GM12878 (cell line): ENCODE measurements around the gene RICTOR.

Experiments
- JUNB ChIP-seq: IDR thresholded peaks from 2 replicates; pipeline ENCODE4 v1.6.1; 2016; ENCODE audit warnings: antibody characterized with exemption, mild to moderate bottlenecking
- JUND ChIP-seq: IDR thresholded peaks from 2 replicates; pipeline ENCODE4 v1.6.1; 2012; ENCODE audit warnings: low read depth, mild to moderate bottlenecking, low read length, improper control_type of control experiment, moderate library complexity
- MTA3 ChIP-seq: IDR thresholded peaks from 2 replicates; pipeline ENCODE4 v1.6.1; 2012; ENCODE audit warnings: low read length, inconsistent platforms, borderline replicate concordance
- SRF ChIP-seq, 2 experiments: IDR thresholded peaks; 2 replicates each; pipeline ENCODE4 v1.6.1; 2011; ENCODE audit warnings: low read depth in 2 of 2, low read length in 2 of 2, mild to moderate bottlenecking in 1 of 2, moderate library complexity in 1 of 2
- TF ChIP-seq, protein P1 (sequence below), 3 experiments: IDR thresholded peaks in 2 of 3; conservative IDR thresholded peaks in 1 of 3; 2 replicates each; pipeline ENCODE4 v1.5.1; 2011; ENCODE audit warnings: low read depth in 3 of 3, low read length in 3 of 3, mild to moderate bottlenecking in 3 of 3, control low read depth in 2 of 3, moderate library complexity in 2 of 3, inconsistent platforms in 1 of 3, mixed read lengths in 1 of 3; ENCODE audit not compliant: control insufficient read depth in 2 of 3, insufficient read depth in 1 of 3; ENCODE audit errors: extremely low read depth in 1 of 3

DNA sequence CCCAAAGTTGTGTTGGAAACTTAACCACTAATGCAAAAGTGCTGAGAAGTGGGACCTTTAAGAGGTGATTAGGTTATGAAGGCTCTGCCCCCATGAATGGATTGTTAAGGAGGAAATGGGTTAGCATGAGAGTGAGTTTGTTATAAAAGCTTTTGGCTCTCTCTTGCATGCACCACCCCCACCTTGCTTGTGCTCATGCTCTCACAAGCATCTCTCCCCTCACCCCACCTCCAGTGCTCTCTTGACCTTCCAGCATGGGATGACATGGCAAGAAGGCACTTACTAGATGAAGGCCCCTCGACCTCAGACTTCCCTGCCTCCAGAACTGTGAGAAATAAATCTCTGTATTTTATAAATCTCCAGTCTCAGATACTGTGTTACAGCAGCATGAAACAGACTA, 52.8 kb downstream of the RICTOR start:
- no peak for TF ChIP-seq JUNB
- no peak for TF ChIP-seq MTA3
- TF ChIP-seq, protein P1, sequence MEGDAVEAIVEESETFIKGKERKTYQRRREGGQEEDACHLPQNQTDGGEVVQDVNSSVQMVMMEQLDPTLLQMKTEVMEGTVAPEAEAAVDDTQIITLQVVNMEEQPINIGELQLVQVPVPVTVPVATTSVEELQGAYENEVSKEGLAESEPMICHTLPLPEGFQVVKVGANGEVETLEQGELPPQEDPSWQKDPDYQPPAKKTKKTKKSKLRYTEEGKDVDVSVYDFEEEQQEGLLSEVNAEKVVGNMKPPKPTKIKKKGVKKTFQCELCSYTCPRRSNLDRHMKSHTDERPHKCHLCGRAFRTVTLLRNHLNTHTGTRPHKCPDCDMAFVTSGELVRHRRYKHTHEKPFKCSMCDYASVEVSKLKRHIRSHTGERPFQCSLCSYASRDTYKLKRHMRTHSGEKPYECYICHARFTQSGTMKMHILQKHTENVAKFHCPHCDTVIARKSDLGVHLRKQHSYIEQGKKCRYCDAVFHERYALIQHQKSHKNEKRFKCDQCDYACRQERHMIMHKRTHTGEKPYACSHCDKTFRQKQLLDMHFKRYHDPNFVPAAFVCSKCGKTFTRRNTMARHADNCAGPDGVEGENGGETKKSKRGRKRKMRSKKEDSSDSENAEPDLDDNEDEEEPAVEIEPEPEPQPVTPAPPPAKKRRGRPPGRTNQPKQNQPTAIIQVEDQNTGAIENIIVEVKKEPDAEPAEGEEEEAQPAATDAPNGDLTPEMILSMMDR (IDR thresholded peaks at IDR 0.05 in 2 of 3, conservative IDR thresholded peaks at IDR 0.05 in 1 of 3; ENCODE audit: control insufficient read depth in 2 of 3, extremely low read depth in 1 of 3, insufficient read depth in 1 of 3, low read depth in 3 of 3, low read length in 3 of 3) = no peak
- no peak for TF ChIP-seq JUND
- TF ChIP-seq SRF (IDR thresholded peaks at IDR 0.05; ENCODE audit: low read depth in 2 of 2, low read length in 2 of 2) = no peak
